ENCODE measurements around the gene IFITM10.
"Not testable (repeated sequence)": the region's sequence is repeated elsewhere in the genome, so short reads cannot be mapped to it uniquely, and the experiment has no call there.

IFITM10 gene

DNA sequence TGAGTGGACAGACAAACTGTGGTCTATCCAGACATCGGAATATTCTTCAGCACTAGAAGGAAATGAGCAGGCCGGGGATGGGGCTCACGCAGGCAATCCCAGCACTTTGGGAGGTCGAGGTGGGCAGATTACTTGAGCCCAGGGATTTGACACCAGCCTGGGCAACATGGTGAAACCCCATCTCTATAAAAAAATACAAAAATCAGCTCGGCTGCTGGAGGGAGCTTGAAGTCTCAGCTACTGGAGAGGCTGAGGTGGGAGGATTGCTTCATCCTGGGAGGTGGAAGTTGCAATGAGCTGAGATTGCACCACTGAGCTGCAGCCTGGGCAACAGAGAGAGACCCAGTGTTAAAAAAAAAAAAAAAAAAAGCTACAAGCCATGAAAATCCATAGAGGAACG, 21.3 kb upstream of the IFITM10 start:
- H3K4me3 ChIP-seq (ENCODE audit: low read depth, low read length) = no peak overlapping the region
- TF ChIP-seq, protein P1, sequence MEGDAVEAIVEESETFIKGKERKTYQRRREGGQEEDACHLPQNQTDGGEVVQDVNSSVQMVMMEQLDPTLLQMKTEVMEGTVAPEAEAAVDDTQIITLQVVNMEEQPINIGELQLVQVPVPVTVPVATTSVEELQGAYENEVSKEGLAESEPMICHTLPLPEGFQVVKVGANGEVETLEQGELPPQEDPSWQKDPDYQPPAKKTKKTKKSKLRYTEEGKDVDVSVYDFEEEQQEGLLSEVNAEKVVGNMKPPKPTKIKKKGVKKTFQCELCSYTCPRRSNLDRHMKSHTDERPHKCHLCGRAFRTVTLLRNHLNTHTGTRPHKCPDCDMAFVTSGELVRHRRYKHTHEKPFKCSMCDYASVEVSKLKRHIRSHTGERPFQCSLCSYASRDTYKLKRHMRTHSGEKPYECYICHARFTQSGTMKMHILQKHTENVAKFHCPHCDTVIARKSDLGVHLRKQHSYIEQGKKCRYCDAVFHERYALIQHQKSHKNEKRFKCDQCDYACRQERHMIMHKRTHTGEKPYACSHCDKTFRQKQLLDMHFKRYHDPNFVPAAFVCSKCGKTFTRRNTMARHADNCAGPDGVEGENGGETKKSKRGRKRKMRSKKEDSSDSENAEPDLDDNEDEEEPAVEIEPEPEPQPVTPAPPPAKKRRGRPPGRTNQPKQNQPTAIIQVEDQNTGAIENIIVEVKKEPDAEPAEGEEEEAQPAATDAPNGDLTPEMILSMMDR (IDR thresholded peaks at IDR 0.05; ENCODE audit: low read depth, low read length, missing control alignments) = no peak
- DNase-seq (ENCODE audit: low read depth) = no peak

DNA sequence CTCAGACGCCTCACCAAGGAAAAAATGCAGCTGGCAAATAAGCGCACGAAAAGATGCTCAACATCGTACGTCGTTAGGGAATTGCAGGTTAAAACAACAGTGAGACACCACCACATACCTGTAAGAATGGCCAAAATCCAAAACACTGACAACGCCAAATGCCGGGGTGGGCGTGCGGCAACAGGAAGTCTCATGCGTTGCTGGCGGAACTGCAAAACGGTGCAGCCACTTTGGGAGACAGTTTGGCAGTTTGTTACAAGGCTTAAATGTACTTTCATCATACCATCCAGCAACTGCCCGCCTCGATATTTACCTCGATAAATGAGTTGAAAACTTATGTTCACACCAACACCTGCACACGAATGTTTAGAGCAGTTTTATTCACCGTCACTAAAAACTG, 20.9 kb upstream of the IFITM10 start:
- DNase-seq (ENCODE audit: low read depth) = no peak
- TF ChIP-seq, protein P1 (IDR thresholded peaks at IDR 0.05; ENCODE audit: low read depth, low read length, missing control alignments) = no peak

DNA sequence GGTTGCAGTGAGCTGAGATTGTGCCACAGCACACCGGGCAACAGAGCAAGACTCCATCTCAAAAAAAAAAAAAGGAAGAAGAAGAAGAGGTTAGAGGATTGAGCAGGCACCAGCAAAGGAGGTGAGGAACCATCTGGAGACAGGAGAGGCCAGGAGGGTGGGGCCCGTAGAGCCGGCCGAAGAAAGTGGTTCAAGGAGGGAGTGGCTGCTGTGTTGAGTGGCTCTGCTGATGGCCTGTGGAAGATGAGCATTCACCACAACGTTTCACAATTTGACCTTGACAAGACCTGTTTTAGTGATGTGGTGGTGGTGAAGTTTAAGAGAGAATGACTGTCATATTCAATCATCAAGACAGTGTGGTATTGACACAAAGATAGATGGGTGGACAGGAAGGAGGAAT, 20.1 kb upstream of the IFITM10 start:
- no peak for DNase-seq (ENCODE audit: low read depth)
- no peak overlapping the region for H3K4me3 ChIP-seq (ENCODE audit: low read depth, low read length)
- TF ChIP-seq, protein P1 (IDR thresholded peaks at IDR 0.05; ENCODE audit: low read depth, low read length, missing control alignments) = no peak

More for the DNA sequence above, 20.9 kb upstream of the IFITM10 start:
- H3K4me3 ChIP-seq (ENCODE audit: low read depth, low read length) = no peak overlapping the region

GRCh38 chr11:1770061-1770460, 19.7 kb upstream of the IFITM10 start:
- DNase-seq (ENCODE audit: low read depth) = no peak
- no peak overlapping the region for H3K4me3 ChIP-seq (ENCODE audit: low read depth, low read length)
- TF ChIP-seq, protein P1 (IDR thresholded peaks at IDR 0.05; ENCODE audit: low read depth, low read length, missing control alignments) = no peak

GRCh38 chr11:1769304-1769936, 19.0 kb upstream of the IFITM10 start:
- not testable (repeated sequence) for H3K4me3 ChIP-seq (ENCODE audit: low read depth, low read length); DNase-seq (ENCODE audit: low read depth)

DNA sequence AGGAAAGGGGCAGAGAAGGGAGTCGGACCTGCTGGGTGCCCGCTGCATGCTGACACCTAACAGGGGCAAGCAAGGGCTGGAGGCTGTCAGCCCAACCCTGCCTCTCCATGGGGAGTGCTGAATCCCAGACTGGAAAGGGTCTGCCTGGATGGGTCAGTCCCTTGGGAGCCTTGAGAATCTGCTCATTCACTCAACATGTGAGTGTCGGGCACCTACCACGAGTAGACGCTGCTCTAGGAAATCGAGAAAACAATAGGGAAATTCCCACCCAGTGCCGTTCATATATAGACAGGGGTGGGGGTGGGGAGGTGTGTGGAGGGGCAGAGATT, 17.7 kb upstream of the IFITM10 start:
- H3K4me3 ChIP-seq (ENCODE audit: low read depth, low read length) = no peak overlapping the region
- no peak for DNase-seq (ENCODE audit: low read depth)
- TF ChIP-seq, protein P1 (IDR thresholded peaks at IDR 0.05; ENCODE audit: low read depth, low read length, missing control alignments) = no peak

DNA sequence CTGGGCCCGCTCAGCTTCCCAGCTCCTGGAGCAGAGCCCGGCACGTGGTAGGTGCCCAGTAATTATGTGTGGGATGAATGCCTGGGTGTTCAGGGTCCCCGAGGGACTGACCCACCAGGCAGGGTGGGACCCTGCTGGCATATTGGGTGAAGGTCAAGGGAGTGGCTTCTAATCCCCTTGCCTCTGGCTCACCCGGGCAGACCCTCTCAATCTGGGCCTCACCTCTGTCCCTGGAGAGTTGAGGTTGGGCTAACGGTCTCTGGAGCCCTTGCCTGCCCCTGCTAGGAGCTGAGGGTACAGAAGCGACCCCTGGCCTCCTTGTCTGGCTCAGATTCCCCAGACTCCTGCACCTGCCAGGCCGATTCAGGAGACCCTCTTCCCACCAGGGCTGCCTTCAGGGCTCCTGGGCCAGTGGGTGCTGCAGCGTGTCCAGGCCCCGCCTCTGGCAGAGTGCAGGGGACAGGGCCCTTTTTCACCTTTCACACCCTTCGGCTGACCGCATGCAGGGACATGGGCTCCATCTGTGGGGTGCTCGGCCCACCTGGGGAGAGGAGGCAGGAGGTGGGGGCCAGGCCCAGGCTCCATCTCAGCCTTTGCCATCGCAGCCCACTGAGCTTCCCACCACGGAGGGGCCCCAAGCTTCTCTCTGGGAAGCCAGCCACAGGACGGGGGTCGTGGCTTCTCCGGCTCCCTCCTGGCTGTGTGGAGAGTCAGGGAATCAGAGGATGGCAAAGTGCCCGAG, 17.2 kb upstream of the IFITM10 start:
- DNase-seq (ENCODE audit: low read depth) = no peak
- TF ChIP-seq, protein P1 (IDR thresholded peaks at IDR 0.05; ENCODE audit: low read depth, low read length, missing control alignments) = no peak
- H3K4me3 ChIP-seq (ENCODE audit: low read depth, low read length) = no peak overlapping the region
